GM23248 (cell line): ENCODE measurements around the gene C11orf52. TPM values are rescaled to one million over a fixed set of nuclear protein-coding genes. Genes with fewer than 3 reads are reported as not detected.

Source experiments
- DNase-seq: peaks from one replicate; pipeline ENCODE4 v3.0.0-alpha.2; 2015
- H2AFZ ChIP-seq: fragments of 200-600 bp; sonication (generic); 2 replicates; pipeline ENCODE4 v1.6.1; 2016; ENCODE audit warnings: antibody characterized with exemption
- H3F3A ChIP-seq: fragments of 200-600 bp; sonication (generic); 2 replicates; pipeline ENCODE4 v1.6.1; 2016; ENCODE audit warnings: mild to moderate bottlenecking, antibody characterized with exemption, mixed run types; ENCODE audit not compliant: insufficient read depth
- H3K27ac ChIP-seq: fragments of 200-600 bp; sonication (generic); 2 replicates; pipeline ENCODE4 v1.5.1; 2016; ENCODE audit warnings: mild to moderate bottlenecking
- H3K27me3 ChIP-seq: fragments of 200-600 bp; sonication (generic); replicated peaks from 2 replicates; pipeline ENCODE4 v1.6.1; 2016; ENCODE audit warnings: mild to moderate bottlenecking; ENCODE audit not compliant: insufficient read depth
- H3K36me3 ChIP-seq: fragments of 200-600 bp; sonication (generic); 2 replicates; pipeline ENCODE4 v1.6.1; 2016; ENCODE audit warnings: low read depth, mild to moderate bottlenecking
- H3K4me1 ChIP-seq: fragments of 200-600 bp; sonication (generic); 2 replicates; pipeline ENCODE4 v1.6.1; 2016; ENCODE audit warnings: mild to moderate bottlenecking; ENCODE audit not compliant: insufficient read depth
- H3K4me2 ChIP-seq: fragments of 200-600 bp; sonication (generic); one replicate; pipeline ENCODE4 v1.6.1; 2016; ENCODE audit warnings: mild to moderate bottlenecking; ENCODE audit not compliant: unreplicated experiment
- H3K4me3 ChIP-seq: fragments of 200-600 bp; sonication (generic); 2 replicates; pipeline ENCODE4 v1.5.1; 2016; ENCODE audit warnings: mild to moderate bottlenecking
- H3K79me2 ChIP-seq: fragments of 200-600 bp; sonication (generic); 2 replicates; pipeline ENCODE4 v1.6.1; 2016; ENCODE audit warnings: mild to moderate bottlenecking; ENCODE audit not compliant: insufficient read depth
- H3K9ac ChIP-seq: fragments of 200-600 bp; sonication (generic); 2 replicates; pipeline ENCODE4 v1.6.1; 2016; ENCODE audit warnings: mild to moderate bottlenecking
- H3K9me2 ChIP-seq: fragments of 200-600 bp; sonication (generic); 2 replicates; pipeline ENCODE4 v1.6.1; 2016; ENCODE audit warnings: mixed run types, mild to moderate bottlenecking, moderate library complexity; ENCODE audit not compliant: insufficient read depth
- H3K9me3 ChIP-seq: fragments of 200-600 bp; sonication (generic); one replicate; pipeline ENCODE4 v1.6.1; 2017; ENCODE audit warnings: low read depth
- H4K20me1 ChIP-seq: fragments of 200-600 bp; sonication (generic); 2 replicates; pipeline ENCODE4 v1.6.0; 2016; ENCODE audit not compliant: insufficient read depth
- EZH2 ChIP-seq: fragments of 200-600 bp; sonication (generic); IDR thresholded peaks from 2 replicates; pipeline ENCODE4 v1.6.1; 2018; ENCODE audit warnings: antibody characterized with exemption, mild to moderate bottlenecking; ENCODE audit not compliant: insufficient read depth, poor library complexity, severe bottlenecking
- EZH2phosphoT487 ChIP-seq: fragments of 200-600 bp; sonication (generic); IDR thresholded peaks from 2 replicates; pipeline ENCODE4 v1.6.1; 2018; ENCODE audit warnings: antibody characterized with exemption, moderate library complexity, mild to moderate bottlenecking, low read depth; ENCODE audit not compliant: insufficient read depth
- WGBS, 2 experiments: methylation state at CpG; one replicate each; pipeline ENCODE4 v1.1.6; 2015 to 2017; ENCODE audit warnings: low lambda C conversion rate in 2 of 2, low coverage in 1 of 2; ENCODE audit errors: missing lambda C conversion rate in 2 of 2; 5-methylcytosine and 5-hydroxymethylcytosine counted together
- in situ Hi-C: fragments of 300-500 bp; cut with MboI; formaldehyde crosslinking; loops from 2 replicates; pipeline ENCODE4 v1.15.0; 2020
- polyA plus RNA-seq: library from polyadenylated mRNA; unstranded; fragments of >200 nt; fragmentation: Nextera tagmentation; extraction: Ambion mirVana; gene quantifications from 2 replicates; pipeline ENCODE4 v1.2.1, GENCODE V29; 2016
- total RNA-seq: library from RNA; depleted of rRNA; stranded (reverse); fragments of >200 nt; shearing (Covaris generic); gene quantifications from 2 replicates; pipeline ENCODE4 v1.2.3, GENCODE V29; 2014

Gene C11orf52
- total and polyA plus RNA-seq, 2 experiments from 2014 or later, result 0.78 to 3.5 TPM

GRCh38 chr11:111941963-111942362, 23.2 kb downstream of the C11orf52 start:
- Histone ChIP-seq H3K4me1 (peaks cover 71% of the 10 kb centered on the region), H3K9me3 (no peaks in the 10 kb centered on the region), H4K20me1 (no peaks in the 10 kb centered on the region), H3K9me2 (no peaks in the 10 kb centered on the region), H3K36me3 (no peaks in the 10 kb centered on the region), H3K79me2 (no peaks in the 10 kb centered on the region), H3K27me3 (no peaks in the 10 kb centered on the region), H3F3A (peaks cover 78% of the 10 kb centered on the region), H3K4me3 (no peak overlapping the region), H3K9ac (no peak overlapping the region), H2AFZ (no peak overlapping the region), H3K4me2 (no peak overlapping the region), H3K27ac (peak overlapping the region; percentile 99)
- TF ChIP-seq EZH2 (no peak), EZH2phosphoT487 (no peak)
- 56 to 69% methylated on average over 5 of the region's 5 CpGs for WGBS, 2 experiments
- peak; percentile 34 for DNase-seq
- in situ Hi-C loops, result no loop called here

GRCh38 chr11:111942829-111943228, 24.1 kb downstream of the C11orf52 start:
- Histone ChIP-seq H3F3A (peaks cover 73% of the 10 kb centered on the region), H3K4me2 (peak overlapping the region; percentile 37), H3K9me2 (no peaks in the 10 kb centered on the region), H3K9me3 (no peaks in the 10 kb centered on the region), H3K79me2 (no peaks in the 10 kb centered on the region), H3K27ac (peak overlapping the region; percentile 99), H2AFZ (no peak overlapping the region), H3K27me3 (no peaks in the 10 kb centered on the region), H3K9ac (peak overlapping the region; percentile 85), H3K36me3 (no peaks in the 10 kb centered on the region), H3K4me3 (no peak overlapping the region), H4K20me1 (no peaks in the 10 kb centered on the region), H3K4me1 (peaks cover 68% of the 10 kb centered on the region)
- DNase-seq, result peak; percentile 97
- WGBS, 2 experiments, result 41 to 47% methylated on average over 7 of the region's 7 CpGs
- TF ChIP-seq EZH2 (no peak), EZH2phosphoT487 (no peak)
- in situ Hi-C loops, result no loop called here

GRCh38 chr11:111944139-111944538, 25.4 kb downstream of the C11orf52 start:
- peak; percentile 94 for DNase-seq
- Histone ChIP-seq H3K4me3 (peak overlapping the region; percentile 56), H3F3A (peaks cover 60% of the 10 kb centered on the region), H3K36me3 (no peaks in the 10 kb centered on the region), H3K9me2 (no peaks in the 10 kb centered on the region), H3K79me2 (no peaks in the 10 kb centered on the region), H3K4me2 (peak overlapping the region; percentile 75), H2AFZ (peak overlapping the region; percentile 25), H3K27me3 (no peaks in the 10 kb centered on the region), H4K20me1 (no peaks in the 10 kb centered on the region), H3K9ac (peak overlapping the region; percentile 85), H3K4me1 (peaks cover 54% of the 10 kb centered on the region), H3K27ac (peak overlapping the region; percentile 99), H3K9me3 (no peaks in the 10 kb centered on the region)
- in situ Hi-C loops, result no loop called here
- TF ChIP-seq EZH2 (no peak), EZH2phosphoT487 (no peak)
- 3 to 10% methylated on average over 3 of the region's 3 CpGs for WGBS, 2 experiments

GRCh38 chr11:111944651-111945051, 25.9 kb downstream of the C11orf52 start:
- Histone ChIP-seq H4K20me1 (no peaks in the 10 kb centered on the region), H3F3A (peaks cover 55% of the 10 kb centered on the region), H2AFZ (peak overlapping the region; percentile 52), H3K27me3 (no peaks in the 10 kb centered on the region), H3K9ac (peak overlapping the region; percentile 85), H3K79me2 (no peaks in the 10 kb centered on the region), H3K9me2 (no peaks in the 10 kb centered on the region), H3K4me3 (peak overlapping the region; percentile 56), H3K27ac (peak overlapping the region; percentile 99), H3K4me2 (peak overlapping the region; percentile 75), H3K36me3 (no peaks in the 10 kb centered on the region), H3K4me1 (peaks cover 49% of the 10 kb centered on the region), H3K9me3 (no peaks in the 10 kb centered on the region)
- WGBS, 2 experiments, result 1 to 5% methylated on average over 5 of the region's 5 CpGs
- TF ChIP-seq EZH2phosphoT487 (no peak), EZH2 (no peak)
- peak; percentile 98 for DNase-seq
- in situ Hi-C loops, result no loop called here

- peak overlapping the region; percentile 85 for H3K9ac ChIP-seq
- no peaks in the 10 kb centered on the region for H3K79me2 ChIP-seq
- H3K27ac ChIP-seq, result peak overlapping the region; percentile 99
Measured at GRCh38 chr11:111945198-111945597, 26.5 kb downstream of the C11orf52 start.

More at GRCh38 chr11:111945198-111945597, 26.5 kb downstream of the C11orf52 start:
- peak overlapping the region; percentile 50 for H3K4me3 ChIP-seq
- no peaks in the 10 kb centered on the region for H3K36me3 ChIP-seq
- WGBS, 2 experiments, result 0% methylated on average over 1 of the region's 1 CpG
- in situ Hi-C loops, result no loop called here
- peaks cover 49% of the 10 kb centered on the region for H3F3A ChIP-seq
- no peaks in the 10 kb centered on the region for H3K9me2 ChIP-seq
- H4K20me1 ChIP-seq, result no peaks in the 10 kb centered on the region
- H2AFZ ChIP-seq, result peak overlapping the region; percentile 52
- peaks cover 44% of the 10 kb centered on the region for H3K4me1 ChIP-seq
- H3K4me2 ChIP-seq, result peak overlapping the region; percentile 75
- H3K27me3 ChIP-seq, result no peaks in the 10 kb centered on the region
- no peaks in the 10 kb centered on the region for H3K9me3 ChIP-seq
- TF ChIP-seq EZH2phosphoT487, result no peak
- TF ChIP-seq EZH2, result no peak
- no peak for DNase-seq
